Measurements from ENCODE around the gene HDAC4.

GRCh38 chr2:239073745-239074530 lies 326.9 kb downstream of the HDAC4 start:
- TF ChIP-seq POLR2A (IDR thresholded peaks at IDR 0.05) (no peak), CTCF (IDR thresholded peaks at IDR 0.05) (no peak)
